ENCODE measurements around the gene APLP2. TPM values are rescaled to one million over a fixed set of nuclear protein-coding genes. Genes with fewer than 3 reads are reported as not detected.

APLP2 gene
- total and polyA plus RNA-seq, 2 of the 13 experiments (the other 11 are each of a cell fraction or from before 2014, with no cell fraction given) = 315 to 594 TPM

DNA sequence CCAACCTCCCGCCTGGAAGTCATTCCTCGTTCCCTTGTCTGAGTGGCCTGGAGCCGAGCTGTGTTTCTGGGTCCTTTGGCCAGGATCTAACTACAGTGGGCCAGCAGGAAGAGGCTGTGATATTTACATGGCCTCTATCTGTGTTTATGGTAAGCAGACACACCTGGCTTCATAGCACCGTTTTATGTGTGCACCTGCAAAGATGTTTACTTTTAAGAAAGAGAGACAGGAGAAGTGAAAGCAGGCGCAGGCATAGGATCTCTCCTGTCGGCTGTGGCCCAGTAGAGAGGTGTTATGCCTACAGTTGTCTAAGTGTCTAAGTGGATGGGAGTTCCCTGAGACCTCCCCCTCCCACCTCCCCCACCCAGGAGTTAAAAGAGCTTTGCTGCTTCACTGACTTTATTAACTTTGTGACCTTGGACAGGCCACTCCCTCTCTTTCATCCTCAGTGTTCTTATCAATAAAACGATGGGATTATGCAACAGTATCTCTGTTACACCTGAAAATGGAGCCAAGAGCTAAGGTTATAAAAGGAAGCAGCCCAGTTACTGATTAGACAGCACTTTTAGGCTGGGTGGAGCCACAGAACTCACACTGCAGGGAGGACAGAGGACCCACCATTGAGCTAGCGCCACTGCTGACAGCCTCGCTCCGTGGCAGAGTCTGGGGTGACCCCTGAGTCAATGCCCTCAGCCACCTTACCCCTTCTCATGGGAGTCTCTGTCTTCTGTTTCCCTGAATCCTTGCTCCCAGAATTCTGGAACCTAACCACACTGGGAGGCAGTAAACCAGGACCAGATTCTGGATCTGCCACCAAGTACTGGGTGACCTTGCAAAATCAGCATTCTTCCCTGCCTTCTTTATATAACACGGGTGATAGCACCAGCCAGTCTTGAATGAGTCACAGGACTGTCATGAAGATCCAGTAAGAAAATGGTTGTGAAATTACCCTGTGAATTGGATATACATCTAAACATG, 111.9 kb downstream of the APLP2 start (continued):
- TF ChIP-seq, protein P1, sequence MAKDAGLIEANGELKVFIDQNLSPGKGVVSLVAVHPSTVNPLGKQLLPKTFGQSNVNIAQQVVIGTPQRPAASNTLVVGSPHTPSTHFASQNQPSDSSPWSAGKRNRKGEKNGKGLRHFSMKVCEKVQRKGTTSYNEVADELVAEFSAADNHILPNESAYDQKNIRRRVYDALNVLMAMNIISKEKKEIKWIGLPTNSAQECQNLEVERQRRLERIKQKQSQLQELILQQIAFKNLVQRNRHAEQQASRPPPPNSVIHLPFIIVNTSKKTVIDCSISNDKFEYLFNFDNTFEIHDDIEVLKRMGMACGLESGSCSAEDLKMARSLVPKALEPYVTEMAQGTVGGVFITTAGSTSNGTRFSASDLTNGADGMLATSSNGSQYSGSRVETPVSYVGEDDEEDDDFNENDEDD (CRISPR knock-in tag; IDR thresholded peaks at IDR 0.05; ENCODE audit: borderline replicate concordance) = peak; percentile 50; the same call in 1 of the 2 replicates
- TF ChIP-seq NCOA1 (CRISPR knock-in tag; IDR thresholded peaks at IDR 0.05) (peak; percentile 50; the same call in 1 of the 2 replicates), ARNT (IDR thresholded peaks at IDR 0.05) (no peak), ZNF543 (CRISPR knock-in tag; IDR thresholded peaks at IDR 0.05) (peak; percentile 77; the same call in 1 of the 2 replicates), ZNF207 (IDR thresholded peaks at IDR 0.05; ENCODE audit: borderline replicate concordance) (no peak), ZFAT (CRISPR knock-in tag; conservative IDR thresholded peaks at IDR 0.05) (no peak), ZNF44 (CRISPR knock-in tag; IDR thresholded peaks at IDR 0.05) (0 out of 2 replicates have a peak, but pooled peaks have one; percentile 10), CBFB (CRISPR knock-in tag; IDR thresholded peaks at IDR 0.05) (peak; percentile 20; the same call in 1 of the 2 replicates), HHEX (CRISPR knock-in tag; IDR thresholded peaks at IDR 0.05) (peak; percentile 59), CREB1 (IDR thresholded peaks at IDR 0.05) (no peak), CREB1 (CRISPR knock-in tag; IDR thresholded peaks at IDR 0.05) (peak; percentile 77), PHF21A (CRISPR knock-in tag; IDR thresholded peaks at IDR 0.05) (peak; percentile 88), ZNF274 (CRISPR knock-in tag; IDR thresholded peaks at IDR 0.05) (no peak), ZNF7 (CRISPR knock-in tag; IDR thresholded peaks at IDR 0.05) (peak; percentile 58; the same call in 1 of the 2 replicates), PPARG (CRISPR knock-in tag; conservative IDR thresholded peaks at IDR 0.05) (peak; percentile 46; the same call in 1 of the 2 replicates), RFX5 (IDR thresholded peaks at IDR 0.05; ENCODE audit: low read depth, low read length) (no peak), SIX4 (CRISPR knock-in tag; IDR thresholded peaks at IDR 0.05) (peak; percentile 87)
- TF ChIP-seq, protein P2, sequence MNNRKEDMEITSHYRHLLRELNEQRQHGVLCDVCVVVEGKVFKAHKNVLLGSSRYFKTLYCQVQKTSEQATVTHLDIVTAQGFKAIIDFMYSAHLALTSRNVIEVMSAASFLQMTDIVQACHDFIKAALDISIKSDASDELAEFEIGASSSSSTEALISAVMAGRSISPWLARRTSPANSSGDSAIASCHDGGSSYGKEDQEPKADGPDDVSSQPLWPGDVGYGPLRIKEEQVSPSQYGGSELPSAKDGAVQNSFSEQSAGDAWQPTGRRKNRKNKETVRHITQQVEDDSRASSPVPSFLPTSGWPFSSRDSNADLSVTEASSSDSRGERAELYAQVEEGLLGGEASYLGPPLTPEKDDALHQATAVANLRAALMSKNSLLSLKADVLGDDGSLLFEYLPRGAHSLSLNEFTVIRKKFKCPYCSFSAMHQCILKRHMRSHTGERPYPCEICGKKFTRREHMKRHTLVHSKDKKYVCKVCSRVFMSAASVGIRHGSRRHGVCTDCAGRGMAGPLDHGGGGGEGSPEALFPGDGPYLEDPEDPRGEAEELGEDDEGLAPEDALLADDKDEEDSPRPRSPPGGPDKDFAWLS (CRISPR knock-in tag; IDR thresholded peaks at IDR 0.05; ENCODE audit: borderline replicate concordance) = no peak
- TF ChIP-seq, protein P3, sequence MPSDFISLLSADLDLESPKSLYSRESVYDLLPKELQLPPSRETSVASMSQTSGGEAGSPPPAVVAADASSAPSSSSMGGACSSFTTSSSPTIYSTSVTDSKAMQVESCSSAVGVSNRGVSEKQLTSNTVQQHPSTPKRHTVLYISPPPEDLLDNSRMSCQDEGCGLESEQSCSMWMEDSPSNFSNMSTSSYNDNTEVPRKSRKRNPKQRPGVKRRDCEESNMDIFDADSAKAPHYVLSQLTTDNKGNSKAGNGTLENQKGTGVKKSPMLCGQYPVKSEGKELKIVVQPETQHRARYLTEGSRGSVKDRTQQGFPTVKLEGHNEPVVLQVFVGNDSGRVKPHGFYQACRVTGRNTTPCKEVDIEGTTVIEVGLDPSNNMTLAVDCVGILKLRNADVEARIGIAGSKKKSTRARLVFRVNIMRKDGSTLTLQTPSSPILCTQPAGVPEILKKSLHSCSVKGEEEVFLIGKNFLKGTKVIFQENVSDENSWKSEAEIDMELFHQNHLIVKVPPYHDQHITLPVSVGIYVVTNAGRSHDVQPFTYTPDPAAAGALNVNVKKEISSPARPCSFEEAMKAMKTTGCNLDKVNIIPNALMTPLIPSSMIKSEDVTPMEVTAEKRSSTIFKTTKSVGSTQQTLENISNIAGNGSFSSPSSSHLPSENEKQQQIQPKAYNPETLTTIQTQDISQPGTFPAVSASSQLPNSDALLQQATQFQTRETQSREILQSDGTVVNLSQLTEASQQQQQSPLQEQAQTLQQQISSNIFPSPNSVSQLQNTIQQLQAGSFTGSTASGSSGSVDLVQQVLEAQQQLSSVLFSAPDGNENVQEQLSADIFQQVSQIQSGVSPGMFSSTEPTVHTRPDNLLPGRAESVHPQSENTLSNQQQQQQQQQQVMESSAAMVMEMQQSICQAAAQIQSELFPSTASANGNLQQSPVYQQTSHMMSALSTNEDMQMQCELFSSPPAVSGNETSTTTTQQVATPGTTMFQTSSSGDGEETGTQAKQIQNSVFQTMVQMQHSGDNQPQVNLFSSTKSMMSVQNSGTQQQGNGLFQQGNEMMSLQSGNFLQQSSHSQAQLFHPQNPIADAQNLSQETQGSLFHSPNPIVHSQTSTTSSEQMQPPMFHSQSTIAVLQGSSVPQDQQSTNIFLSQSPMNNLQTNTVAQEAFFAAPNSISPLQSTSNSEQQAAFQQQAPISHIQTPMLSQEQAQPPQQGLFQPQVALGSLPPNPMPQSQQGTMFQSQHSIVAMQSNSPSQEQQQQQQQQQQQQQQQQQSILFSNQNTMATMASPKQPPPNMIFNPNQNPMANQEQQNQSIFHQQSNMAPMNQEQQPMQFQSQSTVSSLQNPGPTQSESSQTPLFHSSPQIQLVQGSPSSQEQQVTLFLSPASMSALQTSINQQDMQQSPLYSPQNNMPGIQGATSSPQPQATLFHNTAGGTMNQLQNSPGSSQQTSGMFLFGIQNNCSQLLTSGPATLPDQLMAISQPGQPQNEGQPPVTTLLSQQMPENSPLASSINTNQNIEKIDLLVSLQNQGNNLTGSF (CRISPR knock-in tag; IDR thresholded peaks at IDR 0.05) = 0 out of 2 replicates have a peak, but pooled peaks have one; percentile 38
- TF ChIP-seq, protein P4, sequence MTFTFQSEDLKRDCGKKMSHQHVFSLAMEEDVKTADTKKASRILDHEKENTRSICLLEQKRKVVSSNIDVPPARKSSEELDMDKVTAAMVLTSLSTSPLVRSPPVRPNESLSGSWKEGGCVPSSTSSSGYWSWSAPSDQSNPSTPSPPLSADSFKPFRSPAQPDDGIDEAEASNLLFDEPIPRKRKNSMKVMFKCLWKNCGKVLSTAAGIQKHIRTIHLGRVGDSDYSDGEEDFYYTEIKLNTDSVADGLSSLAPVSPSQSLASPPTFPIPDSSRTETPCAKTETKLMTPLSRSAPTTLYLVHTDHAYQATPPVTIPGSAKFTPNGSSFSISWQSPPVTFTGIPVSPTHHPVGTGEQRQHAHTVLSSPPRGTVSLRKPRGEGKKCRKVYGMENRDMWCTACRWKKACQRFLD (CRISPR knock-in tag; IDR thresholded peaks at IDR 0.05; ENCODE audit: borderline replicate concordance) = no peak; the same call in 1 of the 2 replicates

All from HepG2 (cell line).